Measurements from ENCODE around the gene TMEM63C.

DNA sequence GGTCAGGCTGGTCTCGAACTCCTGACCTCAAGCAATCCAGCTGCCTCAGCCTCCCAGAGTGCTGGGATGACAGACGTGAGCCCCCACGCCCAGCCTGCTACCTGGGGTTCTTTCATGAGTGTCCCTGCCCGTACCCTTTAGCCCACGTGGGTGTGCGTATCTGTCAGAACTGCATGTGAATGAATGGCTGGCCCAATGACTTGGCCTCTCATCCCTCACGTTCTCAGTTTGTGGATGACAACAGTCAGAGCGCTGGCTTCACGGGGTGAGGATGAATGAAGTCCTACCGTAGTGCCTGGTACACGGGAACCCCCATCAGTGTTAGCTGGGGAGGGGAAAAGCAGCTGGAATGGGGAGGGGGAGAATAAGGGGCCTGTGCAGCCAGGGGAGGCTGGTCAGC lies 23.9 kb upstream of the TMEM63C start:
- TF ChIP-seq POLR2A (IDR thresholded peaks at IDR 0.05), result no peak
- TF ChIP-seq, protein P1, sequence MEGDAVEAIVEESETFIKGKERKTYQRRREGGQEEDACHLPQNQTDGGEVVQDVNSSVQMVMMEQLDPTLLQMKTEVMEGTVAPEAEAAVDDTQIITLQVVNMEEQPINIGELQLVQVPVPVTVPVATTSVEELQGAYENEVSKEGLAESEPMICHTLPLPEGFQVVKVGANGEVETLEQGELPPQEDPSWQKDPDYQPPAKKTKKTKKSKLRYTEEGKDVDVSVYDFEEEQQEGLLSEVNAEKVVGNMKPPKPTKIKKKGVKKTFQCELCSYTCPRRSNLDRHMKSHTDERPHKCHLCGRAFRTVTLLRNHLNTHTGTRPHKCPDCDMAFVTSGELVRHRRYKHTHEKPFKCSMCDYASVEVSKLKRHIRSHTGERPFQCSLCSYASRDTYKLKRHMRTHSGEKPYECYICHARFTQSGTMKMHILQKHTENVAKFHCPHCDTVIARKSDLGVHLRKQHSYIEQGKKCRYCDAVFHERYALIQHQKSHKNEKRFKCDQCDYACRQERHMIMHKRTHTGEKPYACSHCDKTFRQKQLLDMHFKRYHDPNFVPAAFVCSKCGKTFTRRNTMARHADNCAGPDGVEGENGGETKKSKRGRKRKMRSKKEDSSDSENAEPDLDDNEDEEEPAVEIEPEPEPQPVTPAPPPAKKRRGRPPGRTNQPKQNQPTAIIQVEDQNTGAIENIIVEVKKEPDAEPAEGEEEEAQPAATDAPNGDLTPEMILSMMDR (IDR thresholded peaks at IDR 0.05), result no peak
